ENCODE data around the gene UPF3A.
"Not testable (repeated sequence)": the region's sequence is repeated elsewhere in the genome, so short reads cannot be mapped to it uniquely, and the experiment has no call there.

Gene UPF3A

GRCh38 chr13:114328034-114328433, 46.6 kb downstream of the UPF3A start:
- Histone ChIP-seq H3K27ac (ENCODE audit: low read depth, low read length) (no peak overlapping the region), H3K9me3 (ENCODE audit: control insufficient read depth in 1 of 2, low read length in 2 of 2) (no peaks in the 10 kb centered on the region), H3K4me1 (ENCODE audit: control insufficient read depth in 1 of 2, insufficient read depth in 2 of 2, low read length in 2 of 2) (peaks cover 0 to 17% of the 10 kb centered on the region in 2 donors), H3K9ac (ENCODE audit: low read depth in 1 of 2, low read length in 2 of 2) (peak overlapping the region; percentile 15 to 42), H3K36me3 (ENCODE audit: control insufficient read depth in 1 of 2, insufficient read depth in 2 of 2, low read length in 2 of 2) (peaks cover 20 to 31% of the 10 kb centered on the region in 2 donors), H3K4me3 (ENCODE audit: low read depth in 1 of 2, low read length in 2 of 2) (peak overlapping the region; percentile 31 to 46), H3K27me3 (ENCODE audit: control insufficient read depth in 1 of 2, insufficient read depth in 2 of 2, low read length in 2 of 2) (no peaks in the 10 kb centered on the region)

DNA sequence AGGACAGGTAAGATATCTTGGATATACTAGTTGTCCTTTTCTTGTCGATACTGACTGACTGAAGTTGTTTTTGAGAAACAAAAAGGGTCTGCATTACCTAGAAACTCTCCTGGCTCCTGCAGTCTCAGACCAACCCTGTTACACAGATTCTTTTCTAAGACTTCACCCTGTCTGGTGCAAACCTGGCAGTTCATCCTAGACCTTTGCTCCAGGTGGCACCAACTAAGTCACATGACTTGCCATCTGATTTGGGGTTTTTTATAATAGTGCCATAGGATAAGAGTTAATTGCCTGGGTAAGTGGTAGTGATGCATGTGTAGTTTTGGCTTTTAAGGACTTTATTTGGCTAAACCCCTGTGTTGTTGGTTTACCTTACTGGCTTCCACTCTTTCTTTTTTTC, 47.2 kb downstream of the UPF3A start:
- Histone ChIP-seq H3K4me3 (ENCODE audit: low read depth in 1 of 2, low read length in 2 of 2) (peak overlapping the region; percentile 31 to 46), H3K36me3 (ENCODE audit: control insufficient read depth in 1 of 2, insufficient read depth in 2 of 2, low read length in 2 of 2) (peaks cover 19 to 26% of the 10 kb centered on the region in 2 donors), H3K27me3 (ENCODE audit: control insufficient read depth in 1 of 2, insufficient read depth in 2 of 2, low read length in 2 of 2) (no peaks in the 10 kb centered on the region), H3K9me3 (ENCODE audit: control insufficient read depth in 1 of 2, low read length in 2 of 2) (no peaks in the 10 kb centered on the region), H3K27ac (ENCODE audit: low read depth, low read length) (no peak overlapping the region), H3K9ac (ENCODE audit: low read depth in 1 of 2, low read length in 2 of 2) (peak overlapping the region; percentile 15 to 42), H3K4me1 (ENCODE audit: control insufficient read depth in 1 of 2, insufficient read depth in 2 of 2, low read length in 2 of 2) (peaks cover 0 to 17% of the 10 kb centered on the region in 2 donors)

DNA sequence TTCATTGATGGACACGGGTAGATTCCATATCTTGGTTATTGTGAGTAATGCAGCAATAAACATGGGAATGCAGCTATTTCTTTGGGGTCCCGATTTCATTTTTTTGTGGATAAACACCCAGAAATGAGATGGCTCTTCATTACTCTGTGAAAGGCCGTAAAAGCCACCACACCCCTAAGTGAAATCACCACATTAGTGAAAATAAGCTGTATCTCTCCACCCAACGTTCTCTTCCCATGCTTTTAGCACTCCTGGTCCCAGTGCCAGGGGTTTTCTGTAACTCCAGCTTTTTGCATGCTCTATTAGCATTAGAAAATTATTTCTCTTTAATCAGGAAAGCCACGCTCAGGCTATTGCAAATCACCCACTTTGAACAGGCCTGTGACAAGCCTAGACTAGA, 48.7 kb downstream of the UPF3A start:
- Histone ChIP-seq H3K4me1 (ENCODE audit: control insufficient read depth in 1 of 2, insufficient read depth in 2 of 2, low read length in 2 of 2) (peaks cover 4 to 17% of the 10 kb centered on the region in 2 donors), H3K36me3 (ENCODE audit: control insufficient read depth in 1 of 2, insufficient read depth in 2 of 2, low read length in 2 of 2) (peaks cover 4 to 11% of the 10 kb centered on the region in 2 donors), H3K27me3 (ENCODE audit: control insufficient read depth in 1 of 2, insufficient read depth in 2 of 2, low read length in 2 of 2) (no peaks in the 10 kb centered on the region), H3K9ac (ENCODE audit: low read depth in 1 of 2, low read length in 2 of 2) (no peak overlapping the region), H3K4me3 (ENCODE audit: low read depth in 1 of 2, low read length in 2 of 2) (no peak overlapping the region), H3K27ac (ENCODE audit: low read depth, low read length) (no peak overlapping the region), H3K9me3 (ENCODE audit: control insufficient read depth in 1 of 2, low read length in 2 of 2) (no peaks in the 10 kb centered on the region)

GRCh38 chr13:114333881-114334280, 52.5 kb downstream of the UPF3A start:
- H3K4me3 ChIP-seq (ENCODE audit: low read depth in 1 of 2, low read length in 2 of 2); H3K9me3 ChIP-seq (ENCODE audit: control insufficient read depth in 1 of 2, low read length in 2 of 2); H3K36me3 ChIP-seq (ENCODE audit: control insufficient read depth in 1 of 2, insufficient read depth in 2 of 2, low read length in 2 of 2); H3K9ac ChIP-seq (ENCODE audit: low read depth in 1 of 2, low read length in 2 of 2); H3K27me3 ChIP-seq (ENCODE audit: control insufficient read depth in 1 of 2, insufficient read depth in 2 of 2, low read length in 2 of 2); H3K27ac ChIP-seq (ENCODE audit: low read depth, low read length); H3K4me1 ChIP-seq (ENCODE audit: control insufficient read depth in 1 of 2, insufficient read depth in 2 of 2, low read length in 2 of 2): not testable (repeated sequence)

DNA sequence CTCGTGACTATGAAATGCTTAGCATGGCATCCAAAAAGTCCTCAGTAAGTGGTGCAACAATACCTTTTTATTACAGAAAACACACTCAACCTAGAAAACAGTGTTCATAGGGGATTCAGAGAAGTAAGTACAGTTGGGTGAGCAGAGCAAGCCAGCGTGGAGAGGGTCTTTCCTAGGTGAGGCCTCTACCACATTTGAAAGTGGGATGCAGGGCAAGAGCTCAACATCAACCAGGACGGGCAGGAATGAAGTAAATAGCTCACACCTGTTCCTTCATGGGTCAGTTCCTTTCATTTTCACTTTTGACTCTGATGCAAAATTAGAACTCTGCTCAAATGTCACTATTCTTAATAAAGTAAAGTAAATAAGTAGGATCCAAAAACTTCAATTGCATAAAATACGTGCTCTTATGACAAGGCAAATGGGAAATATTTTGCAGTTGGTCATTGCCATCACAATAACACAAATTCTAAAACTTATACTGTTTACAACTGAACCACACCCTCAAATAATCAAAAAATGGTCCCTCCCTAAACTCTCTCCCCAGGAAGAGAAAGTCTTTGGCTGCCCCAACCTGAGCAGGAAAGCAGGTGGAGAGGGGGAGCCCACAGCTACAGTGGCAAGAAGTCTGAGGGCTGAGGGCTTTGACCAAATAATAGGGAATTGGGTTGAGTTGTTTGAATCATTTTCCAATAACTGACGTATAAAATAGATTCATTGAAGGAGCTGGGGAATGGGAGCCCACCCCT, 53.1 kb downstream of the UPF3A start:
- Histone ChIP-seq H3K4me3 (ENCODE audit: low read depth in 1 of 2, low read length in 2 of 2) (peak overlapping the region; percentile 12 to 34), H3K9me3 (ENCODE audit: control insufficient read depth in 1 of 2, low read length in 2 of 2) (no peaks in the 10 kb centered on the region), H3K27ac (ENCODE audit: low read depth, low read length) (no peak overlapping the region), H3K36me3 (ENCODE audit: control insufficient read depth in 1 of 2, insufficient read depth in 2 of 2, low read length in 2 of 2) (no peaks in the 10 kb centered on the region), H3K27me3 (ENCODE audit: control insufficient read depth in 1 of 2, insufficient read depth in 2 of 2, low read length in 2 of 2) (no peaks in the 10 kb centered on the region), H3K9ac (ENCODE audit: low read depth in 1 of 2, low read length in 2 of 2) (no peak overlapping the region), H3K4me1 (ENCODE audit: control insufficient read depth in 1 of 2, insufficient read depth in 2 of 2, low read length in 2 of 2) (peaks cover under 1 to 4% of the 10 kb centered on the region in 2 donors)

GRCh38 chr13:114336457-114336856, 55.1 kb downstream of the UPF3A start:
- not testable (repeated sequence) for H3K9me3 ChIP-seq (ENCODE audit: control insufficient read depth in 1 of 2, low read length in 2 of 2); H3K9ac ChIP-seq (ENCODE audit: low read depth in 1 of 2, low read length in 2 of 2); H3K4me1 ChIP-seq (ENCODE audit: control insufficient read depth in 1 of 2, insufficient read depth in 2 of 2, low read length in 2 of 2); H3K27ac ChIP-seq (ENCODE audit: low read depth, low read length); H3K4me3 ChIP-seq (ENCODE audit: low read depth in 1 of 2, low read length in 2 of 2); H3K36me3 ChIP-seq (ENCODE audit: control insufficient read depth in 1 of 2, insufficient read depth in 2 of 2, low read length in 2 of 2); H3K27me3 ChIP-seq (ENCODE audit: control insufficient read depth in 1 of 2, insufficient read depth in 2 of 2, low read length in 2 of 2)

- no peak overlapping the region for H3K9ac ChIP-seq (ENCODE audit: low read depth in 1 of 2, low read length in 2 of 2)
- H3K27ac ChIP-seq (ENCODE audit: low read depth, low read length) = no peak overlapping the region
- no peaks in the 10 kb centered on the region for H3K9me3 ChIP-seq (ENCODE audit: control insufficient read depth in 1 of 2, low read length in 2 of 2)
- H3K27me3 ChIP-seq (ENCODE audit: control insufficient read depth in 1 of 2, insufficient read depth in 2 of 2, low read length in 2 of 2) = no peaks in the 10 kb centered on the region
- H3K36me3 ChIP-seq (ENCODE audit: control insufficient read depth in 1 of 2, insufficient read depth in 2 of 2, low read length in 2 of 2) = no peaks in the 10 kb centered on the region
- H3K4me1 ChIP-seq (ENCODE audit: control insufficient read depth in 1 of 2, insufficient read depth in 2 of 2, low read length in 2 of 2) = peaks cover 0 to 7% of the 10 kb centered on the region in 2 donors
- no peak overlapping the region for H3K4me3 ChIP-seq (ENCODE audit: low read depth in 1 of 2, low read length in 2 of 2)
Measured at GRCh38 chr13:114338959-114339358, 57.6 kb downstream of the UPF3A start.

DNA sequence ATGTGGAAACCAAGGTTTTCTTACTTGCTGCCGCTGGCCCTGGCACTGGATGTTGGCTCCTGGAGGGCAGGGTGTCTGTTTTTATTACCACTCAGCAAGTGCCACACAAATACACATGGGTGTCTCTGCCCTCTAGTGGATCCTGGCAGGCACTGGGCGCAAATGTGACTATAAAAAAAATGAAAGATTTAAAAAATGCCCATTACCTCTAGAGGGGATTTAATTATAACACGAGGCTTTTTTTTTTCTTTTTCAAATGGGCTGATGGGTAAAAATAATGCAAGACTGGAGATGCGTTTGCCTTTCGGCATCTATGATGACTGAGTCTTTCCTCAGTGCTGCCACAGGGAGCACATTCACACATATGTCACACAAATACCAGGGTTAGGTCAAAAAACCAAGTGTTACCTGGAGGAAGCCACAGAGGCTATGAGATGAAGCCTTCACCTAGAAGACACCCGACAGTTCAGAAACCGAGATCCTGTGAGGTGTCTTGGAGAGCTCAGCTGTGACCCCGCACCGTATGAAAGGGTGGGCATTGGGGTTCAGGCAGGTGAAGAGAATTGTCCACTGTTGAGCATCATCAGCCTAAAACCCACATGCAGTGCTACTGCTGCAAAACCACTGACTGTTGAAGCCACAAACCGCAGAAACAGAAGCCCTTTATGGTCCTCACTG, 58.6 kb downstream of the UPF3A start:
- H3K4me1 ChIP-seq (ENCODE audit: control insufficient read depth in 1 of 2, insufficient read depth in 2 of 2, low read length in 2 of 2) = peaks cover 0 to 3% of the 10 kb centered on the region in 2 donors
- H3K9ac ChIP-seq (ENCODE audit: low read depth in 1 of 2, low read length in 2 of 2) = no peak overlapping the region
- no peaks in the 10 kb centered on the region for H3K36me3 ChIP-seq (ENCODE audit: control insufficient read depth in 1 of 2, insufficient read depth in 2 of 2, low read length in 2 of 2)

GRCh38 chr13:114341003-114341777, 59.8 kb downstream of the UPF3A start:
- Histone ChIP-seq H3K36me3 (ENCODE audit: control insufficient read depth in 1 of 2, insufficient read depth in 2 of 2, low read length in 2 of 2) (no peaks in the 10 kb centered on the region), H3K27ac (ENCODE audit: low read depth, low read length) (no peak overlapping the region), H3K9me3 (ENCODE audit: control insufficient read depth in 1 of 2, low read length in 2 of 2) (no peaks in the 10 kb centered on the region), H3K27me3 (ENCODE audit: control insufficient read depth in 1 of 2, insufficient read depth in 2 of 2, low read length in 2 of 2) (no peaks in the 10 kb centered on the region), H3K4me3 (ENCODE audit: low read depth in 1 of 2, low read length in 2 of 2) (no peak overlapping the region), H3K4me1 (ENCODE audit: control insufficient read depth in 1 of 2, insufficient read depth in 2 of 2, low read length in 2 of 2) (peaks cover 0 to 3% of the 10 kb centered on the region in 2 donors), H3K9ac (ENCODE audit: low read depth in 1 of 2, low read length in 2 of 2) (no peak overlapping the region)

More for the DNA sequence above, 58.6 kb downstream of the UPF3A start:
- H3K9me3 ChIP-seq (ENCODE audit: control insufficient read depth in 1 of 2, low read length in 2 of 2) = no peaks in the 10 kb centered on the region
- no peaks in the 10 kb centered on the region for H3K27me3 ChIP-seq (ENCODE audit: control insufficient read depth in 1 of 2, insufficient read depth in 2 of 2, low read length in 2 of 2)
- no peak overlapping the region for H3K27ac ChIP-seq (ENCODE audit: low read depth, low read length)
- no peak overlapping the region for H3K4me3 ChIP-seq (ENCODE audit: low read depth in 1 of 2, low read length in 2 of 2)

DNA sequence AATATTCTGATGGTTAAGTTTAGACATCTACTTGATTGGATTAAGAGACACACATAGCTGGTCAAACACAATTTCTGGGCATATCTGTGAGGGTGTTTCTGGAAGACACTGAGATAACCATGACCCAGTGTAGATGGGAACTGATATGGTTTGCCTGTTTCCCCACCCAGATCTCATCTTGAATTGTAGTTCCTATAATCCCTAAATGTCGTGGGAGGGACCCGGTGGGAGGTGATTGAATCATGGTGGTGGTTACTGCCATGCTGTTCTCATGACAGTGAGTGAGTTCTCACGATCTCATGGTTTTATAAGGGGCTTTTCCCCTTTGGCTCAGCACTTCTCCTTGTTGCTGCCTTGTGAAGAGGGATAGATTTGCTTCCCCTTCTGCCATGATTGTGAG, 65.9 kb downstream of the UPF3A start:
- not testable (repeated sequence) for H3K4me3 ChIP-seq (ENCODE audit: low read depth in 1 of 2, low read length in 2 of 2); H3K4me1 ChIP-seq (ENCODE audit: control insufficient read depth in 1 of 2, insufficient read depth in 2 of 2, low read length in 2 of 2); H3K27ac ChIP-seq (ENCODE audit: low read depth, low read length); H3K9ac ChIP-seq (ENCODE audit: low read depth in 1 of 2, low read length in 2 of 2); H3K36me3 ChIP-seq (ENCODE audit: control insufficient read depth in 1 of 2, insufficient read depth in 2 of 2, low read length in 2 of 2); H3K9me3 ChIP-seq (ENCODE audit: control insufficient read depth in 1 of 2, low read length in 2 of 2); H3K27me3 ChIP-seq (ENCODE audit: control insufficient read depth in 1 of 2, insufficient read depth in 2 of 2, low read length in 2 of 2)
